Right renal cortex interstitium (tissue), 3 donors: ENCODE results near the gene TCF20. TPM values are rescaled to one million over a fixed set of nuclear protein-coding genes. Genes with fewer than 3 reads are reported as not detected.

Experiments used
- polyA plus RNA-seq, 3 donors: library from polyadenylated mRNA; unstranded; fragments of 120-200 nt; gene quantifications; one replicate each; pipeline ENCODE4 v1.2.1, GENCODE V29; 2013; ENCODE audit not compliant: insufficient read length in 3 of 3

TCF20 gene
- polyA plus RNA-seq, 3 donors: 26.2 to 27.0 (median 26.5) TPM

Other genes with a start within 250 kb of the TCF20 start
- gene NAGA, start 199.8 kb downstream of the TCF20 start, polyA plus RNA-seq: 10 to 100 TPM; 22.9 to 27.3 (median 25.1) TPM
- gene PHETA2, start 196.4 kb downstream of the TCF20 start, polyA plus RNA-seq: 10 to 100 TPM in 2 of 3 donors, 1 to 10 TPM in 1; 9.8 to 10.3 (median 10.1) TPM
- gene SMDT1, start 191.0 kb downstream of the TCF20 start, polyA plus RNA-seq: 100 to 1,000 TPM in 2 of 3 donors, 10 to 100 TPM in 1; 67.7 to 129 (median 100) TPM
- gene NDUFA6, start 179.9 kb downstream of the TCF20 start, polyA plus RNA-seq: 100 to 1,000 TPM; 119 to 121 (median 120) TPM
- 1 to 10 TPM; 1.9 to 3.4 (median 2.1) TPM for gene CYP2D6, start 139.8 kb downstream of the TCF20 start, polyA plus RNA-seq
- under 1 TPM; 0.72 to 0.96 (median 0.75) TPM for gene NFAM1, start 161.8 kb upstream of the TCF20 start, polyA plus RNA-seq
- 10 to 100 TPM; 28.1 to 34.1 (median 30.7) TPM for gene RRP7A, start 249.1 kb upstream of the TCF20 start, polyA plus RNA-seq